Endothelial cell of umbilical vein (primary cell): Measurements from ENCODE around the gene C11orf87. TPM values are rescaled to one million over a fixed set of nuclear protein-coding genes. Genes with fewer than 3 reads are reported as not detected.

ENCODE experiments used
- BruUV-seq: library from RNA; stranded (reverse); fragments of 400-500 nt; replicated peaks from 2 replicates; lab custom pipeline; 2021; lab: Mats Ljungman, UMichigan
- CTCF ChIA-PET: fragments of 300-600, 350-600 bp; sonication (Branson Sonifier 250); formaldehyde crosslinking; loops from one replicate; lab custom pipeline; 2021; ENCODE audit warnings: antibody characterized with exemption, inconsistent platforms; lab: Charles Lee
- POLR2A ChIA-PET: fragments of 300-600, 350-600 bp; sonication (Branson Sonifier 250); formaldehyde crosslinking; loops from one replicate; lab custom pipeline; 2021; ENCODE audit warnings: antibody characterized with exemption, inconsistent platforms; lab: Charles Lee
- DNase-seq: peaks from one replicate; pipeline ENCODE4 v3.0.0-alpha.2; 2011; ENCODE audit warnings: low read depth, low spot score
- FAIRE-seq: peaks from 2 replicates; lab custom pipeline; 2011; peaks lifted over from hg19 to GRCh38; lab: Jason Lieb, UNC
- H2AFZ ChIP-seq: 2 replicates; pipeline ENCODE4 v1.6.0; 2012; ENCODE audit warnings: low read depth, low read length, control low read depth, inconsistent platforms
- H3K27ac ChIP-seq: 2 replicates; pipeline ENCODE4 v1.5.1; 2011; ENCODE audit warnings: low read depth, mild to moderate bottlenecking, control low read depth, low read length, moderate library complexity; ENCODE audit not compliant: insufficient read depth
- H3K27me3 ChIP-seq, 2 experiments: 2 replicates each; pipeline versions ENCODE4 v1.6.0 to v1.6.1; 2011; ENCODE audit warnings: low read length in 2 of 2, mixed read lengths in 1 of 2; ENCODE audit not compliant: control insufficient read depth in 2 of 2, insufficient read depth in 2 of 2
- H3K36me3 ChIP-seq, 2 experiments: 2 replicates in 1 of 2; 3 replicates in 1 of 2; pipeline ENCODE4 v1.5.1; 2011; ENCODE audit warnings: low read length in 2 of 2, mild to moderate bottlenecking in 1 of 2, moderate library complexity in 1 of 2; ENCODE audit not compliant: control insufficient read depth in 2 of 2, insufficient read depth in 2 of 2; ENCODE audit errors: extremely low read depth in 1 of 2
- H3K4me1 ChIP-seq: 3 replicates; pipeline ENCODE4 v1.5.1; 2011; ENCODE audit warnings: mild to moderate bottlenecking, low read length; ENCODE audit not compliant: control insufficient read depth, insufficient read depth; ENCODE audit errors: extremely low read depth
- H3K4me2 ChIP-seq: 2 replicates; pipeline ENCODE4 v1.6.1; 2011; ENCODE audit warnings: low read length, control low read depth, mixed read lengths; ENCODE audit not compliant: insufficient read depth
- H3K4me3 ChIP-seq, 3 experiments: fragments of 200-600 bp in 1 of 3; sonication (generic), shearing (Covaris generic) in 1 of 3; replicated peaks in 1 of 3; 2 replicates each; pipeline ENCODE4 v1.5.1; 2011 to 2016; ENCODE audit warnings: control low read depth in 3 of 3, low read length in 3 of 3, mild to moderate bottlenecking in 2 of 3, inconsistent platforms in 1 of 3, low read depth in 1 of 3, moderate library complexity in 1 of 3; ENCODE audit not compliant: insufficient read depth in 1 of 3
- H3K79me2 ChIP-seq: 2 replicates; pipeline ENCODE4 v1.6.0; 2012; ENCODE audit warnings: low read length, inconsistent platforms; ENCODE audit not compliant: control insufficient read depth, insufficient read depth
- H3K9ac ChIP-seq: replicated peaks from 2 replicates; pipeline ENCODE3; 2011; ENCODE audit warnings: low read length, control low read depth; ENCODE audit not compliant: insufficient read depth; ENCODE audit errors: extremely low read depth
- H3K9me1 ChIP-seq: replicated peaks from 3 replicates; pipeline ENCODE4 v1.6.0; 2011; ENCODE audit warnings: mild to moderate bottlenecking, low read length; ENCODE audit not compliant: control insufficient read depth, insufficient read depth; ENCODE audit errors: extremely low read depth
- H3K9me3 ChIP-seq: replicated peaks from 2 replicates; pipeline ENCODE4 v1.5.1; 2012; ENCODE audit warnings: low read length, inconsistent platforms; ENCODE audit not compliant: control insufficient read depth, insufficient read depth
- H4K20me1 ChIP-seq: replicated peaks from 2 replicates; pipeline ENCODE3; 2011; ENCODE audit warnings: mild to moderate bottlenecking, low read length; ENCODE audit not compliant: control insufficient read depth, insufficient read depth; ENCODE audit errors: extremely low read depth
- CTCF ChIP-seq, 2 donors: IDR thresholded peaks; 1 replicate in 1 of 2; 2 replicates in 1 of 2; pipeline ENCODE4 v1.5.1; 2011; ENCODE audit warnings: low read length in 2 of 2, mild to moderate bottlenecking in 2 of 2, moderate library complexity in 2 of 2, control low read depth in 1 of 2, inconsistent platforms in 1 of 2, low read depth in 1 of 2; ENCODE audit not compliant: insufficient read depth in 1 of 2; ENCODE audit errors: extremely low read depth in 1 of 2
- EZH2 ChIP-seq: IDR thresholded peaks from 2 replicates; pipeline ENCODE4 v1.6.1; 2012; ENCODE audit warnings: borderline replicate concordance, low read depth, mild to moderate bottlenecking, moderate library complexity, low read length, inconsistent platforms; ENCODE audit not compliant: severe bottlenecking
- FOS ChIP-seq: IDR thresholded peaks from 2 replicates; pipeline ENCODE4 v1.6.1; 2011; ENCODE audit warnings: mild to moderate bottlenecking, low read length, moderate library complexity, borderline replicate concordance; ENCODE audit not compliant: insufficient read depth
- GATA2 ChIP-seq: IDR thresholded peaks from 2 replicates; pipeline ENCODE4 v1.7.0; 2011; ENCODE audit warnings: low read depth, mild to moderate bottlenecking, moderate library complexity, mixed read lengths, low read length; ENCODE audit not compliant: insufficient read length, insufficient read depth
- JUN ChIP-seq: IDR thresholded peaks from 2 replicates; pipeline ENCODE4 v1.6.1; 2011; ENCODE audit warnings: borderline replicate concordance, low read depth; ENCODE audit not compliant: insufficient read length, insufficient read depth
- MYC ChIP-seq: IDR thresholded peaks from one replicate; pipeline ENCODE4 v1.6.1; 2011; ENCODE audit warnings: mild to moderate bottlenecking, low read depth, low read length
- POLR2A ChIP-seq: IDR thresholded peaks from 2 replicates; pipeline ENCODE4 v1.6.1; 2012; ENCODE audit warnings: low read depth, mild to moderate bottlenecking, control low read depth, low read length
- POLR2AphosphoS5 ChIP-seq: IDR thresholded peaks from 2 replicates; pipeline ENCODE4 v1.6.1; 2012; ENCODE audit warnings: low read depth, mild to moderate bottlenecking, control low read depth, low read length, moderate library complexity; ENCODE audit not compliant: insufficient read depth
- dilution Hi-C: fragments of 300-500 bp; cut with MboI; formaldehyde crosslinking; loops from one replicate; pipeline ENCODE4 v1.15.0; 2019; ENCODE audit warnings: low sequenced_read_pairs; ENCODE audit not compliant: extremely low pct_ligation_motif_present
- intact Hi-C: fragments of 100-400 bp; cut with micrococcal nuclease; formaldehyde crosslinking; loops from one replicate; pipeline ENCODE4 v1.10.0; 2022
- polyA plus RNA-seq, 4 experiments: library from polyadenylated mRNA; depleted of rRNA in 3 of 4; stranded (reverse) in 3 of 4; unstranded in 1 of 4; fragments of >200 nt; gene quantifications; 2 replicates each; pipeline versions ENCODE4 v1.2.1 to v1.2.3, GENCODE V29; 2011 to 2012; ENCODE audit warnings: missing spikeins in 1 of 4
- total RNA-seq: library from RNA; stranded (reverse); gene quantifications from 2 replicates; pipeline ENCODE4 v1.2.3, GENCODE V29; 2021
- TF ChIP-seq, protein P1 (sequence below): IDR thresholded peaks from 2 replicates; pipeline ENCODE4 v1.6.1; 2011; ENCODE audit not compliant: insufficient read depth, insufficient read length

The C11orf87 gene
- total and polyA plus RNA-seq, 2 donors (not counting 3 experiments of a cell fraction or from before 2014, with no cell fraction given), result not detected

- FAIRE-seq (no peak), DNase-seq (no peak)
- no peaks in the 10 kb centered on the region for H3K4me1 ChIP-seq
- no peaks in the 10 kb centered on the region for H3K9me3 ChIP-seq
- no peak overlapping the region for H2AFZ ChIP-seq
- ChIA-PET POLR2A (no interaction called here), CTCF (no interaction called here)
- H3K36me3 ChIP-seq, result no peaks in the 10 kb centered on the region
- BruUV-seq, result no TSS peak
- no peaks in the 10 kb centered on the region for H3K9me1 ChIP-seq
- H3K79me2 ChIP-seq, result no peaks in the 10 kb centered on the region
- no peak overlapping the region for H3K9ac ChIP-seq
- intact Hi-C loops (no loop called here), dilution Hi-C loops (no loop called here)
- no peaks in the 10 kb centered on the region for H4K20me1 ChIP-seq
- no peaks in the 10 kb centered on the region for H3K27me3 ChIP-seq
- H3K4me3 ChIP-seq, result no peak overlapping the region
- no peak overlapping the region for H3K4me2 ChIP-seq
- TF ChIP-seq CTCF (IDR thresholded peaks at IDR 0.05; ENCODE audit: extremely low read depth in 1 of 2, insufficient read depth in 1 of 2, low read depth in 1 of 2, low read length in 2 of 2) (no peak), MYC (no peak), GATA2 (no peak), JUN (no peak), POLR2A (no peak), FOS (no peak), POLR2AphosphoS5 (no peak), EZH2 (no peak)
- TF ChIP-seq, protein P1, sequence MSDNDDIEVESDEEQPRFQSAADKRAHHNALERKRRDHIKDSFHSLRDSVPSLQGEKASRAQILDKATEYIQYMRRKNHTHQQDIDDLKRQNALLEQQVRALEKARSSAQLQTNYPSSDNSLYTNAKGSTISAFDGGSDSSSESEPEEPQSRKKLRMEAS, result no peak
- H3K27ac ChIP-seq, result no peak overlapping the region
These were observed 10.1 kb downstream of the C11orf87 start for GRCh38 chr11:109432105-109432504.
